Mesenchymal stem cell (in vitro differentiated cells and primary cell): ENCODE data around the gene ZNHIT1.

Experiments
- DNase-seq: peaks from one replicate; pipeline ENCODE4 v3.0.0-alpha.2; 2013
- H2AFZ ChIP-seq: one replicate; pipeline ENCODE4 v1.6.1; 2013; ENCODE audit warnings: low read depth, mild to moderate bottlenecking, control low read depth, inconsistent platforms, low read length, moderate library complexity
- H2AK5ac ChIP-seq: 2 replicates; pipeline ENCODE4 v1.6.1; 2013; ENCODE audit warnings: low read length, moderate library complexity, mild to moderate bottlenecking, inconsistent platforms; ENCODE audit not compliant: severe bottlenecking
- H2BK120ac ChIP-seq: one replicate; pipeline ENCODE4 v1.6.1; 2013; ENCODE audit warnings: low read depth, mild to moderate bottlenecking, inconsistent platforms, low read length, moderate library complexity
- H2BK12ac ChIP-seq, 2 experiments: one replicate each; pipeline ENCODE4 v1.6.1; 2013; ENCODE audit warnings: inconsistent platforms in 2 of 2, low read length in 2 of 2, mild to moderate bottlenecking in 2 of 2, moderate library complexity in 2 of 2, control low read depth in 1 of 2
- H2BK15ac ChIP-seq: one replicate; pipeline ENCODE4 v1.6.1; 2013; ENCODE audit warnings: mild to moderate bottlenecking, low read depth, inconsistent platforms; ENCODE audit not compliant: poor library complexity, severe bottlenecking
- H2BK5ac ChIP-seq: 2 replicates; pipeline ENCODE4 v1.6.1; 2013; ENCODE audit warnings: low read depth, mild to moderate bottlenecking, low read length, control low read depth, inconsistent platforms; ENCODE audit not compliant: poor library complexity, severe bottlenecking
- H3K14ac ChIP-seq, 2 experiments: one replicate each; pipeline ENCODE4 v1.6.1; 2013; ENCODE audit warnings: inconsistent platforms in 2 of 2, low read length in 2 of 2, control low read depth in 1 of 2, mild to moderate bottlenecking in 1 of 2, moderate library complexity in 1 of 2
- H3K18ac ChIP-seq, 2 experiments: one replicate each; pipeline ENCODE4 v1.6.1; 2013; ENCODE audit warnings: inconsistent platforms in 2 of 2, low read length in 2 of 2, control low read depth in 1 of 2, low read depth in 1 of 2, mild to moderate bottlenecking in 1 of 2
- H3K23ac ChIP-seq, 2 experiments: one replicate each; pipeline ENCODE4 v1.6.1; 2013; ENCODE audit warnings: inconsistent platforms in 2 of 2, low read length in 2 of 2, mild to moderate bottlenecking in 2 of 2, moderate library complexity in 2 of 2, control low read depth in 1 of 2
- H3K27ac ChIP-seq: 2 replicates; pipeline ENCODE4 v1.5.1; 2013; ENCODE audit warnings: mild to moderate bottlenecking, moderate library complexity, low read length, control low read depth, inconsistent platforms; ENCODE audit not compliant: poor library complexity, severe bottlenecking
- H3K27me3 ChIP-seq, 2 experiments: 2 replicates each; pipeline versions ENCODE4 v1.6.1 to v1.7.0; 2013; ENCODE audit warnings: low read length in 2 of 2, mild to moderate bottlenecking in 2 of 2, moderate library complexity in 2 of 2, control low read depth in 1 of 2, inconsistent platforms in 1 of 2; ENCODE audit not compliant: control insufficient read depth in 1 of 2, insufficient read depth in 1 of 2
- H3K36me3 ChIP-seq, 2 experiments: 2 replicates each; pipeline versions ENCODE4 v1.6.1 to v1.7.0; 2013; ENCODE audit warnings: low read length in 2 of 2, control low read depth in 1 of 2, inconsistent platforms in 1 of 2, low read depth in 1 of 2, mild to moderate bottlenecking in 1 of 2; ENCODE audit not compliant: insufficient read depth in 2 of 2, control insufficient read depth in 1 of 2
- H3K4ac ChIP-seq, 2 experiments: one replicate each; pipeline ENCODE4 v1.6.1; 2013; ENCODE audit warnings: inconsistent platforms in 2 of 2, low read length in 2 of 2, mild to moderate bottlenecking in 2 of 2, moderate library complexity in 2 of 2, control low read depth in 1 of 2, low read depth in 1 of 2
- H3K4me1 ChIP-seq: 2 replicates; pipeline ENCODE4 v1.6.1; 2013; ENCODE audit warnings: low read depth, low read length, control low read depth; ENCODE audit not compliant: control insufficient read depth, insufficient read depth
- H3K4me2 ChIP-seq: 2 replicates; pipeline ENCODE4 v1.6.1; 2013; ENCODE audit warnings: low read length, mild to moderate bottlenecking, inconsistent platforms; ENCODE audit not compliant: poor library complexity, severe bottlenecking
- H3K4me3 ChIP-seq, 2 experiments: 2 replicates each; pipeline versions ENCODE4 v1.5.1 to v1.7.0; 2013; ENCODE audit warnings: low read length in 2 of 2, mild to moderate bottlenecking in 2 of 2, control low read depth in 1 of 2, low read depth in 1 of 2; ENCODE audit not compliant: insufficient read depth in 1 of 2
- H3K79me1 ChIP-seq: replicated peaks from 2 replicates; pipeline ENCODE4 v1.6.1; 2013; ENCODE audit warnings: mild to moderate bottlenecking, control low read depth, low read length, inconsistent platforms; ENCODE audit not compliant: poor library complexity, severe bottlenecking
- H3K9ac ChIP-seq: 2 replicates; pipeline ENCODE4 v1.7.0; 2013; ENCODE audit warnings: mild to moderate bottlenecking, low read length, moderate library complexity
- H3K9me3 ChIP-seq: 2 replicates; pipeline ENCODE4 v1.7.0; 2013; ENCODE audit warnings: mild to moderate bottlenecking, low read length; ENCODE audit not compliant: control insufficient read depth
- H4K8ac ChIP-seq: one replicate; pipeline ENCODE4 v1.6.1; 2013; ENCODE audit warnings: inconsistent platforms, mild to moderate bottlenecking, low read length, moderate library complexity
- H4K91ac ChIP-seq: one replicate; pipeline ENCODE4 v1.6.1; 2013; ENCODE audit warnings: mild to moderate bottlenecking, low read length, inconsistent platforms
- WGBS: methylation state at CpG from one replicate; pipeline ENCODE4 v1.1.7; 2013; ENCODE audit warnings: mixed read lengths; 5-methylcytosine and 5-hydroxymethylcytosine counted together

The ZNHIT1 gene

DNA sequence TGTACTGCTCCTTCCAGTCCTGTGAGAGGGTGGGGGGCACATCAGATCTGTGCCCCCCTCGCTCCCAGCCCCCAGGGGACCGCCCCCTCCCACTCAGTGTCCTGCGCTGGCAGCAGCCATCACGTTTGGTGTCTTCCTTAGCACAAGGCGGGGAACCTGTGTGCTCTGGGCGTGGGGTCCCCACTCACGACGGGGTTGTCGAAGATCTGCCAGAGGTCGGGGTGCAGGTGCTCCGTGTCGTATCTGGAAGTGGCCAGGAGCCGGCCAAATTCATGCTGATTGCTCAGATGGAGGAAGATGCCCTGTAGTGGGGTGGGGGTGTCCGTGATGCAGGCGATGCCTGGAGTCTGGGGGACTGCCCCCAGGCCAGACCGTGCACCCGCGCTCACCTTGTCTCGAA lies 7.8 kb upstream of the ZNHIT1 start:
- Histone ChIP-seq H2AK5ac (no peak overlapping the region), H3K27me3 (no peaks in the 10 kb centered on the region), H3K18ac (no peak overlapping the region), H2BK120ac (no peak overlapping the region), H3K4ac (no peak overlapping the region), H3K14ac (no peak overlapping the region), H2BK12ac (no peak overlapping the region), H3K36me3 (peaks cover 79 to 81% of the 10 kb centered on the region in 2 experiments), H3K9ac (no peak overlapping the region), H2BK15ac (no peak overlapping the region), H3K23ac (no peak overlapping the region), H3K79me1 (peaks cover 3% of the 10 kb centered on the region), H3K27ac (no peak overlapping the region), H3K4me3 (no peak overlapping the region), H2AFZ (no peak overlapping the region), H3K4me1 (peaks cover 14% of the 10 kb centered on the region), H3K9me3 (no peaks in the 10 kb centered on the region), H4K8ac (no peak overlapping the region), H2BK5ac (no peak overlapping the region), H3K4me2 (no peak overlapping the region), H4K91ac (no peak overlapping the region)
- WGBS: 97% methylated on average over 19 of the region's 19 CpGs
- DNase-seq: no peak

DNA sequence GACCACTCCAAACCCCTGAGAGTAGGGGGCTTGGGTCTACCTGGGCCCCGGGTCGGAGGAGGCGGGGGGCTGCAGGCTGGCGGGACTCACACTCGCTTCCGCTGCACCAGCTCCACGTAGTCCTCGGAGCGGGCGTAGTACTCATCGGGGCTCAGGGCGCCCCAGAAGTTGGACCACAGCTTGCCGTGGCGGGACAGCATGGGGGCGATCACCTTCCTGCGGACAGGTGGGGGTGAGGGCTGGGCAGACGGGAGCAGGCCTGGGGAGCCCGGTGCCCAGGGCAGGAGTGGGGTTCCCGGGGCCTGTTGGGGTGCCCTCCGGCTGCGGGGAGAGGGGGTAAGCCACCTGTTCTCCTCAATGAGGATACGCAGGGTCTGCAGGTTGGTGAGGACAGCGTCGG lies 6.5 kb upstream of the ZNHIT1 start:
- Histone ChIP-seq H3K14ac (no peak overlapping the region), H4K8ac (no peak overlapping the region), H2BK120ac (no peak overlapping the region), H3K4me3 (no peak overlapping the region), H3K36me3 (peaks cover 78 to 79% of the 10 kb centered on the region in 2 experiments), H2BK5ac (no peak overlapping the region), H2AFZ (no peak overlapping the region), H4K91ac (no peak overlapping the region), H3K18ac (no peak overlapping the region), H3K23ac (no peak overlapping the region), H3K27me3 (no peaks in the 10 kb centered on the region), H2BK12ac (no peak overlapping the region), H3K4me2 (no peak overlapping the region), H2AK5ac (no peak overlapping the region), H3K4me1 (peaks cover 19% of the 10 kb centered on the region), H3K4ac (no peak overlapping the region), H3K27ac (no peak overlapping the region), H3K9ac (no peak overlapping the region), H2BK15ac (no peak overlapping the region), H3K9me3 (no peaks in the 10 kb centered on the region), H3K79me1 (peaks cover 12% of the 10 kb centered on the region)
- DNase-seq: no peak
- 98% methylated on average over 24 of the region's 24 CpGs for whole genome bisulfite sequencing

DNA sequence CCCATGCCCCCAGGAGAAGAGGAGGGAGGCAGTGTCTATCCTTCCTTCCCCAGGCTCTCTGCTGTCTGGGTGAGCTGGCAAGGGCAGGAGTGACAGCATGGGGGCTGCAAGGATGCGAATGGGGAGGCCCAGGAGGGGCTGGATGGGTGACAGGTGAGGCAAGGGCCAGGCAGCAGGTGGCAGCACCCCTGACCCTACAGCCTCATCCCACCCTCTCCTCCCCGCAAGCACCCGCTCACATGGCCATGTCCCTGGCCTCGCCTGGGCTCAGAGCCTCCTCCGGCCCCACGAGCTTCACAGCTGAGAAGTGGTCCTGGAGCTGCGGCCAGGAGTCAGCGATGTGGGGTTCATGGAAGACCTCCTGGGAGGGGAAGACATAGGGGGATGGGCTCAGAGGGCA lies 6.0 kb upstream of the ZNHIT1 start:
- Histone ChIP-seq H3K9me3 (no peaks in the 10 kb centered on the region), H3K23ac (no peak overlapping the region), H2BK12ac (no peak overlapping the region), H3K4ac (no peak overlapping the region), H2BK5ac (no peak overlapping the region), H3K27me3 (no peaks in the 10 kb centered on the region), H3K18ac (no peak overlapping the region), H2BK120ac (no peak overlapping the region), H3K4me3 (no peak overlapping the region), H4K8ac (no peak overlapping the region), H3K9ac (no peak overlapping the region), H3K4me1 (peaks cover 19% of the 10 kb centered on the region), H3K79me1 (peaks cover 13% of the 10 kb centered on the region), H3K27ac (no peak overlapping the region), H2BK15ac (no peak overlapping the region), H3K4me2 (no peak overlapping the region), H2AFZ (no peak overlapping the region), H2AK5ac (no peak overlapping the region), H3K36me3 (peaks cover 75 to 76% of the 10 kb centered on the region in 2 experiments), H3K14ac (no peak overlapping the region), H4K91ac (no peak overlapping the region)
- no peak for DNase-seq
- WGBS: 92% methylated on average over 6 of the region's 8 CpGs

DNA sequence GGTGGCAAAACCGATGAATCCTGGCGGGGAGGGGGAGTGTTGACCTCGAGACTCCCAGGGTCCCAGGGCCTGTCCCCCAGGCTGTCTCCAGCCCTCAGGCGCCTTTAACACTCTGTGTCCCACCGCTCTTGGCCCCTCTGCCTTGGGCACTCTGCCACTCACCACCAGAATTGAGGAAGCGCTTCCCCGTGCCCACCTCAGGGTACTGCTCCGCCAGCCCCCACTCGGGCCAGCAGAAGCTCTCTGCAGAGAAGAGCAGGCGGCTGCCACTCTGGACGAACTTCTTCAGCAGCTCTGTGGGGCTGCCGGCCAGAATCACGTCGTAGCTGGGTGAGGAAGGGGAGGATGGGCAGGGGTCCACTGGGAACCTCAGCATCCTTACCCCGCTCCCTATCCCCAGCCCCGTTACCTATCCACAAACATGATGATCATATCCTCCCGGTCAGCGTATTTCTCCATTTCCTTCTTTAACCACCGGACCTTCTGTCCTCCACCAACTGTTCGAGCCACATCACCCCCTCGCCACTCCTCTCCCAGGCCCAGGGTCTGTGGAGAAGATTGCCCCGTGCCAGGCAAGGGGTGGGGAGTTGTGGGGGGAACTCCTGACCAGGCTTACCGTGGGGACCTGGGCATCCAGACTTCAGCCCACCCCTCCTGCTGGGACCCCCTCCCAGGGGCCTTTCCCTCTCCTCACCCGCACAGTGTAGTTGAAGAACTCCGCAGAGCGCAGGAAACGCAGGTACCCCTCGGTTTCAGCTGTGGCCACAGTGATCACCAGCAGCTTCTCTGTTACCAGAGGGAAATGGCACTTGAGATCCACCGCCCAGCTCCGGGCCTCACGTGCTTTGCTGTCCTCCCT lies 1.7 kb upstream of the ZNHIT1 start:
- Histone ChIP-seq H4K8ac (peak overlapping the region; percentile 51), H2BK12ac (peak overlapping the region in 1 of 2 experiments; percentile 24), H2BK120ac (peak overlapping the region; percentile 37), H2AK5ac (no peak overlapping the region), H3K18ac (peak overlapping the region; percentile 67 to 78), H4K91ac (peak overlapping the region; percentile 85), H3K9ac (peak overlapping the region; percentile 95), H2AFZ (no peak overlapping the region), H3K4ac (peak overlapping the region; percentile 6 to 40), H2BK15ac (peak overlapping the region; percentile 68), H3K27me3 (no peaks in the 10 kb centered on the region), H3K4me3 (peak overlapping the region; percentile 74 to 93), H3K79me1 (peaks cover 20% of the 10 kb centered on the region), H3K36me3 (peaks cover 39% of the 10 kb centered on the region in 2 experiments), H3K4me1 (peaks cover 23% of the 10 kb centered on the region), H3K4me2 (peak overlapping the region; percentile 54), H3K23ac (peak overlapping the region in 1 of 2 experiments; percentile 6), H2BK5ac (no peak overlapping the region), H3K14ac (peak overlapping the region in 1 of 2 experiments; percentile 92), H3K9me3 (no peaks in the 10 kb centered on the region), H3K27ac (no peak overlapping the region)
- peak; percentile 57 for DNase-seq
- WGBS: 72% methylated on average over 22 of the region's 31 CpGs
